SK-N-SH (cell line): ENCODE measurements around the gene DGKD.

Source experiments
- CHD2 ChIP-seq: fragments of 150-350 bp; IDR thresholded peaks from 2 replicates; pipeline ENCODE4 v1.6.1; 2018; ENCODE audit warnings: low read length; ENCODE audit not compliant: partially characterized antibody
- EP300 ChIP-seq, 2 experiments: IDR thresholded peaks; 2 replicates each; pipeline versions ENCODE4 v1.4.0 to v1.6.1; 2012; ENCODE audit warnings: borderline replicate concordance in 1 of 2, low read depth in 1 of 2, low read length in 1 of 2
- EZH2phosphoT487 ChIP-seq: fragments of 200-600 bp; sonication (generic); IDR thresholded peaks from 2 replicates; pipeline ENCODE4 v1.6.1; 2017; ENCODE audit warnings: low read depth, mixed run types, mild to moderate bottlenecking, antibody characterized with exemption, moderate library complexity, borderline replicate concordance
- MXI1 ChIP-seq: IDR thresholded peaks from 2 replicates; pipeline ENCODE4 v1.6.1; 2012; ENCODE audit warnings: mild to moderate bottlenecking, low read depth, low read length, improper control_type of control experiment
- NRF1 ChIP-seq: IDR thresholded peaks from 2 replicates; pipeline ENCODE4 v1.6.1; 2012; ENCODE audit warnings: low read depth, mild to moderate bottlenecking, low read length
- RAD21 ChIP-seq: IDR thresholded peaks from 2 replicates; pipeline ENCODE4 v1.6.1; 2012; ENCODE audit warnings: mild to moderate bottlenecking, low read length
- RCOR1 ChIP-seq: fragments of 150-350 bp; IDR thresholded peaks from 2 replicates; pipeline ENCODE4 v1.6.1; 2017; ENCODE audit warnings: antibody characterized with exemption, low read length
- RFX5 ChIP-seq: IDR thresholded peaks from 2 replicates; pipeline ENCODE4 v1.6.1; 2012; ENCODE audit warnings: mild to moderate bottlenecking, improper control_type of control experiment, low read length
- SMC3 ChIP-seq: IDR thresholded peaks from 2 replicates; pipeline ENCODE4 v1.6.1; 2012; ENCODE audit warnings: low read depth, low read length, improper control_type of control experiment
- YY1 ChIP-seq: IDR thresholded peaks from 2 replicates; pipeline ENCODE4 v1.4.0; 2012; ENCODE audit warnings: low read depth, mild to moderate bottlenecking
- TF ChIP-seq, protein P1 (sequence below): fragments of 200-600 bp; sonication (generic); IDR thresholded peaks from 2 replicates; pipeline ENCODE4 v1.6.1; 2017; ENCODE audit warnings: antibody characterized with exemption, mild to moderate bottlenecking, moderate library complexity
- TF ChIP-seq, protein P2 (sequence below): fragments of 150-350 bp; IDR thresholded peaks from 2 replicates; pipeline ENCODE4 v1.6.1; 2017; ENCODE audit warnings: antibody characterized with exemption, low read length, low read depth, borderline replicate concordance

DNA sequence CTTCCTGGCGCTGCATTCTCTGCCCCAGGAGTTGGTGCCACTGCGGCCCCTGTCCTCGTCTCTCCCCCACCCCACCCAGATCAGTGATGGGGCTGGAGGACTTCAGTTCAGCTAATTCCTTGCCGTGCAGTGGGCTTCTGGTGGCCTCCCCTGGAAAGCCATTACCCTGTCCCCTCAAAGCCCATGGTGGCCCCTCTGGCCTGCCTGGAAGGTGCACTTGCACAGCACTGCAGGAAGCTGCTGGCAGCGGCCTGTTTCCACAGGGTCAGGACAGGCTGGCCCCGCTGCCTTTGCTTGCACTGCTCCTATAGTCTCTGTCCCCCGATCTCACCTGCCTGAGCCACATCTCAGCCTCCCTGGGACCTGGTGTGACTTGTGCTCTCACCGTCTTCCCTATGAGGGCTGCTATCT lies 107.2 kb downstream of the DGKD start:
- TF ChIP-seq, protein P1, sequence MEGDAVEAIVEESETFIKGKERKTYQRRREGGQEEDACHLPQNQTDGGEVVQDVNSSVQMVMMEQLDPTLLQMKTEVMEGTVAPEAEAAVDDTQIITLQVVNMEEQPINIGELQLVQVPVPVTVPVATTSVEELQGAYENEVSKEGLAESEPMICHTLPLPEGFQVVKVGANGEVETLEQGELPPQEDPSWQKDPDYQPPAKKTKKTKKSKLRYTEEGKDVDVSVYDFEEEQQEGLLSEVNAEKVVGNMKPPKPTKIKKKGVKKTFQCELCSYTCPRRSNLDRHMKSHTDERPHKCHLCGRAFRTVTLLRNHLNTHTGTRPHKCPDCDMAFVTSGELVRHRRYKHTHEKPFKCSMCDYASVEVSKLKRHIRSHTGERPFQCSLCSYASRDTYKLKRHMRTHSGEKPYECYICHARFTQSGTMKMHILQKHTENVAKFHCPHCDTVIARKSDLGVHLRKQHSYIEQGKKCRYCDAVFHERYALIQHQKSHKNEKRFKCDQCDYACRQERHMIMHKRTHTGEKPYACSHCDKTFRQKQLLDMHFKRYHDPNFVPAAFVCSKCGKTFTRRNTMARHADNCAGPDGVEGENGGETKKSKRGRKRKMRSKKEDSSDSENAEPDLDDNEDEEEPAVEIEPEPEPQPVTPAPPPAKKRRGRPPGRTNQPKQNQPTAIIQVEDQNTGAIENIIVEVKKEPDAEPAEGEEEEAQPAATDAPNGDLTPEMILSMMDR: no peak
- no peak for TF ChIP-seq EP300 (IDR thresholded peaks at IDR 0.05; ENCODE audit: borderline replicate concordance in 1 of 2, low read depth in 1 of 2, low read length in 1 of 2)
- no peak for TF ChIP-seq CHD2
- no peak for TF ChIP-seq EZH2phosphoT487
- TF ChIP-seq, protein P2, sequence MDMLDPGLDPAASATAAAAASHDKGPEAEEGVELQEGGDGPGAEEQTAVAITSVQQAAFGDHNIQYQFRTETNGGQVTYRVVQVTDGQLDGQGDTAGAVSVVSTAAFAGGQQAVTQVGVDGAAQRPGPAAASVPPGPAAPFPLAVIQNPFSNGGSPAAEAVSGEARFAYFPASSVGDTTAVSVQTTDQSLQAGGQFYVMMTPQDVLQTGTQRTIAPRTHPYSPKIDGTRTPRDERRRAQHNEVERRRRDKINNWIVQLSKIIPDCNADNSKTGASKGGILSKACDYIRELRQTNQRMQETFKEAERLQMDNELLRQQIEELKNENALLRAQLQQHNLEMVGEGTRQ: no peak
- TF ChIP-seq YY1: no peak
- TF ChIP-seq RAD21: no peak
- no peak for TF ChIP-seq RCOR1
- no peak for TF ChIP-seq RFX5
- TF ChIP-seq MXI1: no peak
- no peak for TF ChIP-seq NRF1
- no peak for TF ChIP-seq SMC3
